ENCODE data around the gene IL23R. TPM values are rescaled to one million over a fixed set of nuclear protein-coding genes. Genes with fewer than 3 reads are reported as not detected.

Gene IL23R
- total RNA-seq, 2 donors from 2014 or later = not detected

GRCh38 chr1:67274623-67275325, 108.5 kb downstream of the IL23R start:
- intact Hi-C loops (cut with DNase I) = no loop called here
- no peak for DNase-seq
- no peak for ATAC-seq

GRCh38 chr1:67280696-67281095, 114.4 kb downstream of the IL23R start:
- ATAC-seq (no peak), DNase-seq (no peak)

GRCh38 chr1:67281244-67281643, 115.0 kb downstream of the IL23R start:
- intact Hi-C loops (cut with DNase I) = no loop called here
- no peak for DNase-seq
- ATAC-seq = no peak

More at GRCh38 chr1:67280696-67281095, 114.4 kb downstream of the IL23R start:
- intact Hi-C loops (cut with DNase I) = no loop called here

GRCh38 chr1:67285780-67286488, 119.7 kb downstream of the IL23R start:
- intact Hi-C loops (cut with DNase I) = no loop called here
- ATAC-seq (no peak), DNase-seq (no peak)

- DNase-seq = no peak
- no peak for ATAC-seq
- intact Hi-C loops (cut with DNase I) = no loop called here
Measured at GRCh38 chr1:67290236-67290635, 124.0 kb downstream of the IL23R start.

- DNase-seq = no peak
- intact Hi-C loops (cut with DNase I) = no loop called here
- ATAC-seq = no peak
Measured at GRCh38 chr1:67294836-67295617, 128.8 kb downstream of the IL23R start.

- no peak for DNase-seq
- intact Hi-C loops (cut with DNase I) = no loop called here
- ATAC-seq = no peak
Measured at GRCh38 chr1:67298762-67299161, 132.5 kb downstream of the IL23R start.

GRCh38 chr1:67299296-67299695, 133.0 kb downstream of the IL23R start:
- ATAC-seq (no peak), DNase-seq (no peak)
- intact Hi-C loops (cut with DNase I) = no loop called here

GRCh38 chr1:67300561-67300960, 134.3 kb downstream of the IL23R start:
- DNase-seq = no peak
- intact Hi-C loops (cut with DNase I) = no loop called here
- no peak for ATAC-seq

- no peak for DNase-seq
- ATAC-seq = no peak
- intact Hi-C loops (cut with DNase I) = no loop called here
Measured at GRCh38 chr1:67304023-67304422, 137.8 kb downstream of the IL23R start.

GRCh38 chr1:67306547-67306946, 140.3 kb downstream of the IL23R start:
- ATAC-seq (no peak), DNase-seq (no peak)
- intact Hi-C loops (cut with DNase I) = no loop called here

GRCh38 chr1:67307251-67308060, 141.2 kb downstream of the IL23R start, which contains the start of gene IL12RB2:
Gene IL12RB2 (plus strand): TSS chr1:67307873. CDS start chr1:67320369, 12,496 bp downstream.
- DNase-seq = no peak
- intact Hi-C loops (cut with DNase I) = no loop called here
- peak; percentile 55 to 82 for ATAC-seq

GRCh38 chr1:67308136-67308535, 141.9 kb downstream of the IL23R start:
- DNase-seq (no peak), ATAC-seq (no peak)
- intact Hi-C loops (cut with DNase I) = no loop called here

Other genes starting within 250 kb of the IL23R start
- 10 to 100 TPM; 10.3 to 17.5 TPM for gene DNAI4, start 241.6 kb upstream of the IL23R start, total RNA-seq
- gene MIER1, start 241.5 kb upstream of the IL23R start, total RNA-seq = 10 to 100 TPM; 19.9 to 27.5 TPM
- 1 to 10 TPM; 2.6 to 4.5 TPM for gene SLC35D1, start 112.3 kb upstream of the IL23R start, total RNA-seq
- not detected for gene C1orf141, start 31.5 kb upstream of the IL23R start, total RNA-seq
- gene IL12RB2, start 141.4 kb downstream of the IL23R start, total RNA-seq = 1 to 10 TPM in 1 of 2 donors, under 1 TPM in 1; 0.63 to 2.9 TPM

Data from left cardiac atrium (tissue), 4 donors.